ENCODE measurements around the gene RAB17.

Gene RAB17

GRCh38 chr2:237624565-237624964, 34.0 kb upstream of the RAB17 start:
- TF ChIP-seq TAF1 (IDR thresholded peaks at IDR 0.05; ENCODE audit: borderline replicate concordance, insufficient read depth, low read length) (no peak), SIN3A (IDR thresholded peaks at IDR 0.05; ENCODE audit: borderline replicate concordance, insufficient read depth, low read length) (no peak), REST (IDR thresholded peaks at IDR 0.05; ENCODE audit: insufficient read depth in 1 of 2, low read depth in 2 of 2, low read length in 2 of 2) (no peak), FOXP2 (optimal IDR thresholded peaks at IDR 0.05; ENCODE audit: borderline replicate concordance, extremely low read depth, extremely low read length, insufficient read depth) (no peak), POLR2AphosphoS5 (IDR thresholded peaks at IDR 0.05; ENCODE audit: low read depth, low read length) (no peak)

GRCh38 chr2:237623428-237624403, 33.2 kb upstream of the RAB17 start:
- TF ChIP-seq SIN3A (IDR thresholded peaks at IDR 0.05; ENCODE audit: borderline replicate concordance, insufficient read depth, low read length) = no peak

- no peak for TF ChIP-seq FOXP2 (optimal IDR thresholded peaks at IDR 0.05; ENCODE audit: borderline replicate concordance, extremely low read depth, extremely low read length, insufficient read depth)
- TF ChIP-seq SIN3A (IDR thresholded peaks at IDR 0.05; ENCODE audit: borderline replicate concordance, insufficient read depth, low read length) = no peak
- TF ChIP-seq POLR2AphosphoS5 (IDR thresholded peaks at IDR 0.05; ENCODE audit: low read depth, low read length) = no peak
- TF ChIP-seq REST (IDR thresholded peaks at IDR 0.05; ENCODE audit: insufficient read depth in 1 of 2, low read depth in 2 of 2, low read length in 2 of 2) = no peak
- TF ChIP-seq TAF1 (IDR thresholded peaks at IDR 0.05; ENCODE audit: borderline replicate concordance, insufficient read depth, low read length) = no peak
These were observed 27.9 kb upstream of the RAB17 start for GRCh38 chr2:237618449-237618848.

GRCh38 chr2:237617587-237617982, 27.1 kb upstream of the RAB17 start:
- TF ChIP-seq TAF1 (IDR thresholded peaks at IDR 0.05; ENCODE audit: borderline replicate concordance, insufficient read depth, low read length) = no peak
- TF ChIP-seq POLR2AphosphoS5 (IDR thresholded peaks at IDR 0.05; ENCODE audit: low read depth, low read length) = no peak
- TF ChIP-seq REST (IDR thresholded peaks at IDR 0.05; ENCODE audit: insufficient read depth in 1 of 2, low read depth in 2 of 2, low read length in 2 of 2) = no peak
- TF ChIP-seq FOXP2 (optimal IDR thresholded peaks at IDR 0.05; ENCODE audit: borderline replicate concordance, extremely low read depth, extremely low read length, insufficient read depth) = no peak
- no peak for TF ChIP-seq SIN3A (IDR thresholded peaks at IDR 0.05; ENCODE audit: borderline replicate concordance, insufficient read depth, low read length)

- TF ChIP-seq REST (IDR thresholded peaks at IDR 0.05; ENCODE audit: insufficient read depth in 1 of 2, low read depth in 2 of 2, low read length in 2 of 2) = no peak
- no peak for TF ChIP-seq SIN3A (IDR thresholded peaks at IDR 0.05; ENCODE audit: borderline replicate concordance, insufficient read depth, low read length)
- no peak for TF ChIP-seq TAF1 (IDR thresholded peaks at IDR 0.05; ENCODE audit: borderline replicate concordance, insufficient read depth, low read length)
- no peak for TF ChIP-seq POLR2AphosphoS5 (IDR thresholded peaks at IDR 0.05; ENCODE audit: low read depth, low read length)
- TF ChIP-seq FOXP2 (optimal IDR thresholded peaks at IDR 0.05; ENCODE audit: borderline replicate concordance, extremely low read depth, extremely low read length, insufficient read depth) = no peak
These were observed 26.4 kb upstream of the RAB17 start for GRCh38 chr2:237616734-237617586.
